ENCODE measurements around the gene DNAH1.

DNAH1 gene

DNA sequence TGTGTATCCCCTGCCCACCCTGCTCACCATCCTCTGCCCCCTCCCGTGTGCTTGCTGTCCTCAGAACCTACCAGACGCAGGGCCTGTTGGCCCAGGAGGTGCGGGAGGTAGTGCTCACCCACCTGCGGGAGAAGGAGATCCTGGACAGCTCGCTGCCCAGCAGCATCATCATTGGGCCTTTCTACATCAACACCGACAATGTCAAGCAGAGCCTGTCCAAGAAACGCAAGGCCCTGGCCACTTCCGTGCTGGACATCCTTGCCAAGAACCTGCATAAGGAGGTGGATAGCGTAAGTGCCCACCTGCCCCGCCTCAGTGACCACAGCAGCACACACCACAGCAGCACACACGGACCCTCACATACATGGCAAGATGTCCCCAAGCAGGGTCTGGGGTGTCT lies 33.0 kb downstream of the DNAH1 start:
- Mint-ChIP-seq H3K4me3 (no peak overlapping the region), H3K27ac (no peak overlapping the region), H3K27me3 (ENCODE audit: low read depth) (no peaks in the 10 kb centered on the region), H3K4me1 (no peaks in the 10 kb centered on the region), H3K9me3 (no peaks in the 10 kb centered on the region), H3K36me3 (ENCODE audit: low read depth) (no peaks in the 10 kb centered on the region)
- TF ChIP-seq, protein P1, sequence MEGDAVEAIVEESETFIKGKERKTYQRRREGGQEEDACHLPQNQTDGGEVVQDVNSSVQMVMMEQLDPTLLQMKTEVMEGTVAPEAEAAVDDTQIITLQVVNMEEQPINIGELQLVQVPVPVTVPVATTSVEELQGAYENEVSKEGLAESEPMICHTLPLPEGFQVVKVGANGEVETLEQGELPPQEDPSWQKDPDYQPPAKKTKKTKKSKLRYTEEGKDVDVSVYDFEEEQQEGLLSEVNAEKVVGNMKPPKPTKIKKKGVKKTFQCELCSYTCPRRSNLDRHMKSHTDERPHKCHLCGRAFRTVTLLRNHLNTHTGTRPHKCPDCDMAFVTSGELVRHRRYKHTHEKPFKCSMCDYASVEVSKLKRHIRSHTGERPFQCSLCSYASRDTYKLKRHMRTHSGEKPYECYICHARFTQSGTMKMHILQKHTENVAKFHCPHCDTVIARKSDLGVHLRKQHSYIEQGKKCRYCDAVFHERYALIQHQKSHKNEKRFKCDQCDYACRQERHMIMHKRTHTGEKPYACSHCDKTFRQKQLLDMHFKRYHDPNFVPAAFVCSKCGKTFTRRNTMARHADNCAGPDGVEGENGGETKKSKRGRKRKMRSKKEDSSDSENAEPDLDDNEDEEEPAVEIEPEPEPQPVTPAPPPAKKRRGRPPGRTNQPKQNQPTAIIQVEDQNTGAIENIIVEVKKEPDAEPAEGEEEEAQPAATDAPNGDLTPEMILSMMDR (IDR thresholded peaks at IDR 0.05; ENCODE audit: unreplicated experiment in 3 of 3): no peak

DNA sequence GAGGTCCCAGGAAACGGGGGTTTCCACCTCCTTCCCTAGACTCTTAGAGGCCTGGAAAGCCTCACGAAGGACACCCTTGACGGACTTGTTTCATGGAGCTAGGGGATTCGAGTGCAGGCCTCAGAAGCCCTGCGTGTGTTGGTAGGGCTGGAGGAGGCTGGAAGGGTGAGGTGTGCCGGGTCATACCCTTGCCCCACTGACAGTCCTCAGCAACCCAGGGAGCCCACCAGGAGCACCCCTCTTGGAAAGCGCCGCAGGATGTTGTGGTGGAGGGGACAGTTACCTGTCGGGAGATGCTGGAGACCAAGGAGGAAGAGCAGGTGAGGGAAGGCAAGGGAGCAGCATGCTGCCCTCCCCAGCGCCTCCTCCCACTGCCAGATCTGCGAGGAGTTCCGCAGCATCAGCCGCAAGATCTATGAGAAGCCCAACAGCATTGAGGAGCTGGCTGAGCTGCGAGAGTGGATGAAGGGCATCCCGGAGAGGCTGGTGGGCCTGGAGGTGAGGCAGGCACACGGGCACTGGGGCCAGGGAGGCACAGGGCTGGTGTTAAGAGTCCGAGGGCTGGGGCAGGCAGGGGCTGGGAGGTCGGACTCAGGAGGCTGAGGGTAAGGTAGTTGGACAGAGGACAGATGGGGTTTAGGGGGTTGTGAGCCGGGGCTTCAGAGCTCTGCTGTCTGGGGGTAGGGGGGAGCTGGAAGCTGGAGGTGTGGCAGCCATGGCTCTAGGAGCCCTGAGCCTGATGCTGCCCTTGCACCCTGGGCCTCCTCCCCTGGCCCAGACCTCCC lies 33.7 kb downstream of the DNAH1 start:
- H3K4me3 Mint-ChIP-seq: no peak overlapping the region
- no peaks in the 10 kb centered on the region for H3K9me3 Mint-ChIP-seq
- H3K27me3 Mint-ChIP-seq (ENCODE audit: low read depth): no peaks in the 10 kb centered on the region
- H3K36me3 Mint-ChIP-seq (ENCODE audit: low read depth): no peaks in the 10 kb centered on the region
- H3K4me1 Mint-ChIP-seq: no peaks in the 10 kb centered on the region
- H3K27ac Mint-ChIP-seq: no peak overlapping the region
- TF ChIP-seq, protein P1 (IDR thresholded peaks at IDR 0.05; ENCODE audit: unreplicated experiment in 3 of 3): no peak

GRCh38 chr3:52350416-52350815 lies 34.3 kb downstream of the DNAH1 start:
- H3K4me1 Mint-ChIP-seq: no peaks in the 10 kb centered on the region
- TF ChIP-seq, protein P1 (IDR thresholded peaks at IDR 0.05; ENCODE audit: unreplicated experiment in 3 of 3): no peak
- H3K27me3 Mint-ChIP-seq (ENCODE audit: low read depth): no peaks in the 10 kb centered on the region
- H3K9me3 Mint-ChIP-seq: no peaks in the 10 kb centered on the region
- H3K36me3 Mint-ChIP-seq (ENCODE audit: low read depth): no peaks in the 10 kb centered on the region
- H3K27ac Mint-ChIP-seq: no peak overlapping the region
- no peak overlapping the region for H3K4me3 Mint-ChIP-seq

DNA sequence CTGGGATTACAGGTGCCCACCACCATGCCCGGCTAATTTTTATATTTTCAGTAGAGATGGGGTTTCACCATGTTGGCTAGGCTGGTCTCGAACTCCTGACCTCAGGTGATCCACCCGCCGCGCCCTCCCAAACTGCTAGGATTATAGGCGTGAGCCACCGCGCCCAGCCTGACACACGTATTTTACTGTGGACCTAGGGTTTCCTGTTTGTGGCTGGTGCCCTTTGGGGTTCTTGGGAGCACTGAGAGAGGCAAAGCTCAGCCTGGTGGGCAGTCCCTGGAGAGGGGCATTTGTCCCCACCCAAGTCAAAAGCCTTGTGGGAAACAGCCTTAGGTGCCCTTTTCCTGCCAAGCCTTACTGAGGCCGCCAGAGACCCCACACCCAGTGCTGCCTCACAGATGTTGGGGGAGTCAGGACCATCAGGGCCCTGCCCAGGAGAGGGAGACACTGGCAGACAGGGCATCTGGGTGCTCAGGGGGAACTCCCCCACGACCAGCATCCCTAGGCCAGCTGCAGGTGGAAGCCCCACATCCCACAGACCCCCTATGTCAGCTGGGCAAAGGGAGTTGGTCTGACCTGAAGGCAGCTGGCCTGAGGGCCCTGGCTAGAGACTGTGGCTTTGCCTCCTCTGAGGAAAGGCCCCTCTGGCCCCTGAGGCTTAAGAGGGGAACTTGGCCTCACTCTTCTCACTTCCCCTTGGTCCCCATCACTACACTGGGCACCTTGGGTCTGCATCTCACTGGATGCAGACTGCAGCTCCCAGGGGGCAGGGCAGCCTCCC lies 35.1 kb downstream of the DNAH1 start:
- Mint-ChIP-seq H3K36me3 (ENCODE audit: low read depth) (peaks cover 3% of the 10 kb centered on the region), H3K9me3 (no peaks in the 10 kb centered on the region), H3K4me3 (no peak overlapping the region), H3K27ac (no peak overlapping the region), H3K27me3 (ENCODE audit: low read depth) (no peaks in the 10 kb centered on the region), H3K4me1 (no peaks in the 10 kb centered on the region)
- TF ChIP-seq, protein P1 (IDR thresholded peaks at IDR 0.05; ENCODE audit: unreplicated experiment in 3 of 3): no peak

DNA sequence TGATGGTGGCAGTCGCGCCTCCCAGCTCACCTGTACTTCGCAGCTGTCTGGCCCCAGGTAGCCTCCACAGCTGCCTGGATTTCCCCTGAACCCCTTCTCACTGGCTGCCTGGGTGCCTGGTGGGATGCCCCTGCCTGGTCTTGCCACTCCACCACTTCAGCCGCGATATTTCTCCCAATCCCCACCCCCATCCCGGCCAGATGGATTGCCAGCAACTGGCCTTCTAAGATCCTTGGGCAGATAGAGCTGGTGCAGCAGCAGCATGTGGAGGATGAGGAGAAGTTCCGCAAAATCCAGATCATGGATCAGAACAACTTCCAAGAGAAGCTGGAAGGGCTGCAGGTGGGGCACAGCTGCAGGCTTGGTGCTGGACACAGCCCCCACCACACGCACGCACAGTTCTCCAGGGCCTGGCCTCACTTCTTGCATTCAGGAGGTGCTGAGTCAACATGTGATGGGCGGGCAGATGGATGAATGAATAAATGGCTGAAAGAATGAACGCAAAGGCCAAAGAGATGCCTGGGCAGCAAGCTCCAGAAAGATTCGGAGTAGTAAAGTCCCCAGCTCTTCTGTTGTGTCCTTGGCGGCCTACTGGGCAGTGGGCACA lies 35.7 kb downstream of the DNAH1 start:
- no peaks in the 10 kb centered on the region for H3K4me1 Mint-ChIP-seq
- H3K27ac Mint-ChIP-seq: no peak overlapping the region
- H3K27me3 Mint-ChIP-seq (ENCODE audit: low read depth): no peaks in the 10 kb centered on the region
- no peak overlapping the region for H3K4me3 Mint-ChIP-seq
- H3K9me3 Mint-ChIP-seq: no peaks in the 10 kb centered on the region
- H3K36me3 Mint-ChIP-seq (ENCODE audit: low read depth): peaks cover 3% of the 10 kb centered on the region
- TF ChIP-seq, protein P1 (IDR thresholded peaks at IDR 0.05; ENCODE audit: unreplicated experiment in 3 of 3): no peak

Measured in nephron (organoid).